Fibroblast of lung (primary cell): ENCODE data around the gene SIGMAR1.

Source experiments
- EZH2 ChIP-seq: IDR thresholded peaks from 2 replicates; pipeline ENCODE4 v1.5.1; 2012; ENCODE audit warnings: low read length, control low read depth, mild to moderate bottlenecking; ENCODE audit errors: missing control alignments
- TF ChIP-seq, protein P1 (sequence below), 2 donors: IDR thresholded peaks in 1 of 2; conservative IDR thresholded peaks in 1 of 2; 1 replicate in 1 of 2; 2 replicates in 1 of 2; pipeline ENCODE4 v1.5.1; 2011 to 2012; ENCODE audit warnings: low read length in 2 of 2, control low read depth in 1 of 2, inconsistent platforms in 1 of 2, low read depth in 1 of 2, mild to moderate bottlenecking in 1 of 2

DNA sequence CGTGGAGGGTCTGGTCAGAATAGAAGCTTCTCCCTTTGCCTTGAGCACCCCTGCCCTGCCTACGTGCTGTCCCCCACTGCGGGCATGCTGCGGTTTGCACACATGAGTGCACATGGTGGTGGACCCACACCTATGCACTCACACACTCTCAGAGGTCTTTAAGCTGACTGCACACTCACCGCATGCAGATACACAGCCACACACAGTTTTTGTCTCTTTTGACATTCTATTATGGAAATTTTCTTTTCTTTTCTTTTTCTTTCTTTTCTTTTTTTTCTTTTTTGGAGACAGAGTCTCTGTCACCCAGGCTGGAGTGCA is 8.1 kb downstream of the SIGMAR1 start:
- TF ChIP-seq, protein P1, sequence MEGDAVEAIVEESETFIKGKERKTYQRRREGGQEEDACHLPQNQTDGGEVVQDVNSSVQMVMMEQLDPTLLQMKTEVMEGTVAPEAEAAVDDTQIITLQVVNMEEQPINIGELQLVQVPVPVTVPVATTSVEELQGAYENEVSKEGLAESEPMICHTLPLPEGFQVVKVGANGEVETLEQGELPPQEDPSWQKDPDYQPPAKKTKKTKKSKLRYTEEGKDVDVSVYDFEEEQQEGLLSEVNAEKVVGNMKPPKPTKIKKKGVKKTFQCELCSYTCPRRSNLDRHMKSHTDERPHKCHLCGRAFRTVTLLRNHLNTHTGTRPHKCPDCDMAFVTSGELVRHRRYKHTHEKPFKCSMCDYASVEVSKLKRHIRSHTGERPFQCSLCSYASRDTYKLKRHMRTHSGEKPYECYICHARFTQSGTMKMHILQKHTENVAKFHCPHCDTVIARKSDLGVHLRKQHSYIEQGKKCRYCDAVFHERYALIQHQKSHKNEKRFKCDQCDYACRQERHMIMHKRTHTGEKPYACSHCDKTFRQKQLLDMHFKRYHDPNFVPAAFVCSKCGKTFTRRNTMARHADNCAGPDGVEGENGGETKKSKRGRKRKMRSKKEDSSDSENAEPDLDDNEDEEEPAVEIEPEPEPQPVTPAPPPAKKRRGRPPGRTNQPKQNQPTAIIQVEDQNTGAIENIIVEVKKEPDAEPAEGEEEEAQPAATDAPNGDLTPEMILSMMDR (conservative IDR thresholded peaks at IDR 0.05 in 1 of 2, IDR thresholded peaks at IDR 0.05 in 1 of 2; ENCODE audit: low read depth in 1 of 2, low read length in 2 of 2) = no peak
- peak; percentile 72 for TF ChIP-seq EZH2
